Fibroblast of skin of left quadriceps (primary cell): Measurements from ENCODE around the gene PRKCE.
A peak's percentile ranks its signal among the peaks of the same experiment; 100 is the strongest.
"Not testable (repeated sequence)": the region's sequence is repeated elsewhere in the genome, so short reads cannot be mapped to it uniquely, and the experiment has no call there.

ENCODE experiments used
- DNase-seq, 2 experiments: peaks; one replicate each; pipeline ENCODE4 v3.0.0-alpha.2; 2013; ENCODE audit warnings: low read depth in 2 of 2

PRKCE gene

DNA sequence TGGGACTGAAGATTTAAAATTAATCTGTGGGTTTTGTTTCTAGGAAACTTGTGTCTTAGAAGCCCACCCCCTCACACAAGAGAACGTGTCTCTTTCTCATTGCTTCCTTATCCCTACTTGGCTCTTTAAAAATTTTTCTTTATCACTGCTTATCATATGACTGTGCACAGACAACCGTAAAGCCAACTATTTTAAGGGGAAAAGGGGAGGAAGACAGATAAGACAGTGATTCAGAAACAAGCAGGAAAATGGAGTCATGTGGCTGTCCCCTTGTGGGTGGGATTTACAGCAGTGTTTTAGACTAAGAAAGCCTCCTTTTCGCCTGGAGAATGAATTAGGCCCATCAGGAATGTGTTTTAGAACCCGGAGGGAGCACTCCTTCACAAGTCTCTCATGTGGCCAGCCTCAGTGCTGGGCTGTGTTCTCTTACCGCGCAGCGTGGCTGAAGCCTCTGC is 17.6 kb downstream of the PRKCE start:
- no peak for DNase-seq

DNA sequence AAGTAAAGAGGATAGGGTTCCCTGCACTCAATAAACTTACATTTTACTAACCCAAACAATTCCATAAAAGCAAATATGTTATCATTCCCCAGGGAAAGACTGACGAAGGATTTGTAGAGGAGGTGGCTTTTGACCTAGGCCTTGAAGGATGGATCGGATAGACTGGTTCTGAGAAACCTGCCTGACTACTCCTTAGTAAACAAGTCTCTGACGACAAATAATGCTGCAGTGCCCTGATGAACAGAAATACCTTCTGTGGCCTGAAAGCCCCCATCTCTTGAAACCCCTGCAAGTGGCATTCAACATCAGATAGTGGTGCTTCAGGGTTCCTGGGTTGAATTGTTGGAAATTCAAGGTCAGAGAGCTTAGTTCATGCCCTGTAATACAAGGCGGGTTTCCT is 19.2 kb downstream of the PRKCE start:
- no peak for DNase-seq

DNA sequence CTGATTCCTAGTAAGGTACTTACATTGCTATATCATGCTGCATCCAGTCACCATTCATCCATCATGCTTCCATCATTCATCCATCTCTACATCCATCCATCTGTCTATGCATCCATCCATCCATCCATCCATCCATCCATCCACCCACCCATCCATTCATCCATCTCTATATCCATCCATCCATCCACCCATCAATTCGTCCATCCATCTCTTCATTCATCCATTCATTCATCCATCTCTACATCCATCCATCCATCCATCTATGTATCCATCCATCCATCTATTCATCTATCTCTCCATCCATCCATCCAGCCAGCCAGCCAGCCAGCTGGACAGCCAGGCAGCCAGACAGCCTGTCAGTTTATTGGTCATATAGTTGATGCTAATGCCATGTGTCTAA is 20.7 kb downstream of the PRKCE start:
- DNase-seq, result no peak

DNA sequence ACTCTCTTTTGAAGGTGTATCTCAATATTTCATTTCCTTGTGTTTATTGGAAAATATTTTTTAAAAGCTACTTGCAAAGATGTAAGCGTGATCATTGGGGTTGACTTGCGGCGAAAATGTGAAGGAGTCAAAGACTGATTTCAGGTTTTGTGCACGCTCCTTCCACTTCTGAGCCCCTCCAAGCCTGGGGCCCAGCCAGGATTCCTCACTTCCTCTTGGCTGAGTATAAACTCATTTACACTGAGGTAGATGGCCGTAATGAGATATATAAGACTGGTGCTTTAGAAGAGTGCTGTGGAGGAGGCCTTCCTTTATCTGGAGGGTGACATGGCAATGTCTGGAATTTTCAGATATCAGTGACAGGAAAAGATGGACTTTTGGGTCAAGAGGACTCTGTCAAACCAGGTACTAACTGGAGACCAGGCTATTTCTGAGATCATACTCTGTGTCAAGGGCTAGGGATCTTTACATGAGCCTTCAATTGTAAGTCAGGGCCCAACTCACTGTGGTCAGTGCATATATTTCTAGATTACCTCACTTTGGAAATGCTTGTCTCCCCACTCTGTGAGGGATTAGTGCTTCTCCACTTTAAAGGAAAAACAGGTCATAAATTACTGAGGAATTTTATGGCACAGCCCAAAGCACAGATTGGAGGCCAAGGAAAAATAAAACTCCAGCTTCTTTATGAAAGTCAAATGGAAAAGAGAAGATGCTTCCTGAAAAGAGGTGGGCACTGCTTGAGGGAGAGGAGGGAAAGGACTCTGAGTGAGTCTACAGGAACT is 22.8 kb downstream of the PRKCE start:
- DNase-seq, result peak in 1 of 2 experiments; percentile 44

DNA sequence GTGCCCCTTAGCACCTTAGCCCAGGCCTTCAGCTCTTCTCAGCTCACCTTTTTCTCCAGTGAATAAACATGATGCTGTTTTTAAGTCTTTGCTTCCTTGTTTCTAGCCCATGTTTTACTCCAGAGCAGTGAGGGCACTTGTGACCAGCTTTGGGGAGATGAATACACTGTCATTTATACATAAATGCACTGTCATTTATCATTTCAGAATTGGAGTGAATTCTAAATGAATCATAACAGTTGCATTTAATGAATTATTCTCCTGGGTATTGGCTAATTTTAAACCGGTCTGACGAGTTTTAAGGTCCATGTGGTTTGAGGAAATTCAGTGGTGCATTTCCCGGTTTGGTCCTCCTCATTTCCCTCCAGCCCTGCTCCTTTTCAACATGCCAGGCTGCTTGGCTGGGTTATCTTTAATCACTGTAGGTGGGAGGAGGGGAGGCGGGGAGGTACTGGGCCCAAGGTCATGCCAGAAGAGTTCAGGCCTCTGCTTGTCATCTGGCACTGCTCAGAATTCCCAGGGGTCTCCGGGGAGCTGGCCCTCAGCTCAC is 23.9 kb downstream of the PRKCE start:
- DNase-seq, result no peak

DNA sequence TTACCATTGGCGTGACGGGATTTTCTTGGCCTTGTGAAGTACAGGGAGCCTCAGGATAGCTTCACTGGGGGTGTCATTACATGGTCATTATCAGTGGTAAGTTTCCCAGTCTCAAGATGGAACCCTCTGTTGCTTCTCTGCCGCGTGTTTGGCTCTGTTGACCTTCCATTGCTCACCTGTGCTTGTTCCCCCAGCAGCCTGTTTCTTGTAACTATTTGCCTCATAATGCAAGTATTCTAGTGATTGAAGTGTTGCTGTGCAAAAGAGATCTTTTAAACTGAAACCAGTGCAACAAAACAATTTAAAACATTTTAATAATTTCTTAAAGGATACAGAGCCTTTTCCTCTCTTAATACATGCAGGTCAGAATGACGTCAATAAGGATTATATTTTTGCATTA is 24.6 kb downstream of the PRKCE start:
- no peak for DNase-seq

DNA sequence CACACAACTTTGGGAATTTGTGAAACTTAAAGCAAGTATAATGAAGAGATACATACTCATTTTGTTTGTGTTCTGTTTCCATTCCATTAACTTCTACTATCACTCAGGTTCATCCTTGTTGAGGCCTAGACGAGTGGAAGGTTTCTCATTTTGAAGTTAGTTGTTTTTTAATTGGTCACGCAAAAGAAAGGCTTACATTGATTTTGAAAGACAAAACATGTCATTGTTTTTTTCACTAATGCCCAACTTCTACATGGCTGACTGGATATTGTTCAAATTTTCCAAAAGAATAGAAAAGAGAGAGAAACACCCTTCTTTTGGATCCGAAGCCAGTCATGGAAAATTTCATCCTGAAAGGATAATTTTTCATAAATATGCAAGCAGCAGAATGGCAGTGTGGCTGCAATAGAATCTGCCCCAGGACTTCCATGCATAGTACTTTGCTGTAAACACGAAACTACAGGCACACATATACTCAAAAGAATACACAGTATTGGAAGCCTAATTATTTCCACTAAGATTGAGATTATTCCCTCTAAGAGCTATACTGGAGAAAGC is 27.4 kb downstream of the PRKCE start:
- no peak for DNase-seq

DNA sequence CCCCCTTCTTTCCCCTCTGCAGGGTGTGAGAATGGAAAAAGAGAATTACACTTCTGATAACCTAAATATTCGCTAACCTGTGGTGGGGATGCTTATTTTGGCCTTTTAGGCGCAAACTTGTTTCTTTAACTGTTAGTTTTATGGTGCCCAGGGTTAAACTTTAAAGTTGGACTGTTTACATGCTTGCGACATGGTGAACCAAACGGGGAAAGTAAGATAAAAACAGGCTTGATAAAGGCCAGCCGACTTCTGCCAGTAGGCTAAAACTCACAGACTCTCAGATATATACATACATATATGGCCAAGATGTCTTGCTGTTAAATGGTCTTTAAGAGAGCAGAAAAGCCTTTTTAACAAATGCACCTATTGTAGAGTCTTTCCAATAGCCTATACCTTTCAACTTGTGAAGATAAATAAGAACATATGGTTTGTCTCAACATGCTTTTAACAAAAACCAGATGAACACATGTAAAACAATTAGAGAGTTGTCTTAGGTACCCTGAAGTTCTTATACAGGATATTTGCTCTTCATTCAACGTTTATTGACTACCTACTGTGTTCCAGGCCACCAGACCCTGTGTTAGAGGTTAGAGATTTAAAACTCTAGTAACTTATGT is 29.0 kb downstream of the PRKCE start:
- no peak for DNase-seq

DNA sequence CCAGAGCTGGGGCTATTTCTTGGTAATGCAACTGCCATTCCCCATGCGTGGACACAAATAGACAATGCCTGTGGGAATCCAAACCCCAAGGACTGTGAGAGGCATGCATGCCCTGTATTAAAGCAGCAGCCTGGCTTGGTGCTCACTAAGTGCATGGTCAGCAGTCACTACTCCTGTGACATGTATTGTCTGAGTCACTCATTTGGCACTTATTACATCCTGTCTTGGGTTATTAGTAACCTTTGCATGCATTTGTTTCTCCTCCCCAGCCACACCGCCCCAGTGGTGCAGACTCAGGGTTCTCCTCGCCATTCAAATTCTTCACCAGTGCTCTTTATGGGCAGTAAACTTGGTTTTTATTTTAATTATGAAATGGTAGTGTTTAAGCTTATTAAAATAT is 30.2 kb downstream of the PRKCE start:
- peak; percentile 29 to 36 for DNase-seq

DNA sequence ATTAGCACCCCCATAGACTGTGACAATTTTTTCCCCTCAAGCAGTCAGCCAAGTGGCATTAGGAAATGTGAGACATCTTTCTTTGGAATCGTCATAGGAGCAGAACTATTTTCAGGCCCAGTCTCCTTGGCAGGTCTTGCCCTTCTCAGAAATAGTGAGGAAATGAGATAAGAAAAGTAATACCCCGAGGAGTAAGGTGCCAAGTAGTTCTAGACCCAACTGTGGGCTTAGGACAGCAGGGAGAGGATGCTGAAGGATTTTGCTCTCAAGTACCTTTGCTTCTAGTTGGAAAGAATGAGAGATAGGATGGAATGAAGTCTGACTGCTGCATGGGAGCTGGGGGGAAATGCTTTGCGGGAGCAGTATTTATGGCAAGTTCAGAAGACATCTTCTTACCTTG is 31.8 kb downstream of the PRKCE start:
- DNase-seq, result no peak

DNA sequence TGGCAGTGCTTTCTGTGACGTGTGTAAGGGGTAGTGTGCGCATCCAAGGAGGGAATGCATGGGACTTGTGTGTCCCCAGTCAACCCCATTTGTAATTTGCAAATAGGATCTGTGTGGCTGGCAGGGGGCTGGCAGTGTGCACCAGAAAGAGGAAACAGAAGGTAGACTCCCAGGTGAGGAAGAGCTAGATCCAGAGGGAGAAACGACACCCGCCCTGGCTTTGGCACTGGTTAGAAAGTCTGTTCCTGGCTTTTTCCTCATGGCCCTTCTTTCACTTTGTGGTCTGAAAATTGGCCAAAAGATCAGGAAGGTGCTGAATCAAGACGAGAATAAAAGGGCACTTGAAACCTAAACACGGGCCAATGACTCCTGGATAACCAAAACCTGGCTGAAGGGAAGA is 33.3 kb downstream of the PRKCE start:
- DNase-seq, result no peak

DNA sequence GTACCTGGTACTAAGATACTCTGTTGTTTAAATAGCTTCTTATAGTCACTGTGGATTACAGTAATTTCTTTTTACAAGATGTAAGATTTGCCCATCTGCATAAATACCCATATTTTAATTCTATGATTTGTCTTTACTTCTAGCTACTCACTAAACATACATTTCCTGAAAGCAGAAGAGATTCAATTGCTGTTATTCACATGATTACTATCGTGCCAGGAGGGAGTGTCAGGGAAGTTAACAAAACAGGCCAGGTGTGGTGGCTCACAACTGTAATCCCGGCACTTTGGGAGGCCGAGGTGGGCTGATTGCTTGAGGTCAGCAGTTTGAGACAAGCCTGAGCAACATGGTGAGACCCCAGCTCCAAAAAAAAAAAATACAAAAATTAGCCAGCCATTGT is 33.8 kb downstream of the PRKCE start:
- no peak for DNase-seq

DNA sequence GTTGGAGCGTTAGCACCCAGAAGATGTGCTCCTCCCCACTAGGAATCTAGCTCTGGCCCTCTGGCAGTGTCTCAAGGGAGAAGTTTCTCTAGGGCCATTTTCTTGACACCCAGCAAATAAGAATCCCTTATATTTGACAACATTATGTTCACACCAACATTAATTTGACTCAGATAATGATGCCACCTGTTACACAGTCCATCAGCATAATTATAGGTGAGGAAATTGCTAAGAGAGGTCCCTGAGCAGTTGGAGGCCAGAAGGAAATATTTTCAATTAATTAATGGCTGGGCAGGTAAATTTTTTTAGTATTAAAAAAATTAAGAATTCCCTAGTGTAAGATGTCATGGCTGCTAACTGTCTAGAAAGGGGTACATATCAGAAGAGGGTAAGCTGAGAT is 36.5 kb downstream of the PRKCE start:
- DNase-seq, result no peak

DNA sequence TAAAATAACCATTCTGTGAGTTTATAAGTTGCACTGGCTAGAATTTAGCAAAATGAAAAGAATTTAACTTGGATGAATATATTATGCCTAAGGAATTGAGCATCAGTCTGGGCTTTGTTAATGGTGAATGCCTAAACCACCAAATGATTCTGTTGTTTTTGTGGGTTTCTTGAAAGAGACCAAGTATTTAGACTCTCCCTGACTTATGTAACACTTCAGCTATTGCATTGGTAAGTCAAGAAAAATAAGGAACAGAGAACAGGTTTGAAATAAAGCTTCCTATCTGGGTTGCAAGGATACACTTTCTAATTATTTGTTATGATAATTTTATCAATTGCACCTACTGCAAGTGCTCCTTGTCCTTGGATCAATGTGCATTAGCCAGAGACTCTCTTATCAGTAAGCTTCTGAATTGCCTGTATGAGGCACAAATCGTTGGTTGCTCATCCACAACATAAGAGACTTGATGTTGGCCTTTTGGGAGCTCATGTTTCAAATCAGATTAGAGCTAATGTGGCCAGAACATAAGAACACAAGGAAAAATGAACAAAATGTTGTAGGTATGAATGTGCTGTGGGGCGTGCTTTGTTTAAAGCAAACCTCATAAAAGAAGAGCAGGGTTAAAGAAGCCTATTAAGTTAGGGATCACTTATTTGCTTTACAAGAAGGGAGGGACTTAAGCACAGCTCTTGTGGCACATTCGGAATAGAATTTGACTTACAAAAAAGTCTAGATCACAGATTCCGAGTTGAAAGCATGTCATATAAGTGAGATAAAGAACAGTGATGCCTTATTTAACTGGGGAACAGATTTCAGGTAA is 37.2 kb downstream of the PRKCE start:
- no peak for DNase-seq

DNA sequence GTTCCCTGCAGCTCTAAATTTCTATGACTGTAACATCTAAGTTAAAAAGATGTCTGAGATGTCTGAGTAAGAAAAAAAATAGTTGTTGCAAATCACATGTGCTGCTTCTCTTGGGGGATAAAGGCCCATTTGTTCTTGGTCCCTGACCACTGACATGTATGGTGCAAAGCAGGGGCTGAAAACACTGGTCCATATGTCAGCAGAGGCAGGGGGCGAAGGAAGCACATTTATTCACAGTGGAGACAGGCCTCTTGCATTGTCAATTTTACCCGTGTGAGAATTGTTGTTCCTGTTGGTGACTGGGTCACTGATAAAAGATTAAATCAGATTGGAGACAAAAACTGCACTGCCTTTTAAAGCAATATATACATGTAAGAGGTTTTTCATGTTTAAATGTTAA is 38.8 kb downstream of the PRKCE start:
- DNase-seq, result no peak

DNA sequence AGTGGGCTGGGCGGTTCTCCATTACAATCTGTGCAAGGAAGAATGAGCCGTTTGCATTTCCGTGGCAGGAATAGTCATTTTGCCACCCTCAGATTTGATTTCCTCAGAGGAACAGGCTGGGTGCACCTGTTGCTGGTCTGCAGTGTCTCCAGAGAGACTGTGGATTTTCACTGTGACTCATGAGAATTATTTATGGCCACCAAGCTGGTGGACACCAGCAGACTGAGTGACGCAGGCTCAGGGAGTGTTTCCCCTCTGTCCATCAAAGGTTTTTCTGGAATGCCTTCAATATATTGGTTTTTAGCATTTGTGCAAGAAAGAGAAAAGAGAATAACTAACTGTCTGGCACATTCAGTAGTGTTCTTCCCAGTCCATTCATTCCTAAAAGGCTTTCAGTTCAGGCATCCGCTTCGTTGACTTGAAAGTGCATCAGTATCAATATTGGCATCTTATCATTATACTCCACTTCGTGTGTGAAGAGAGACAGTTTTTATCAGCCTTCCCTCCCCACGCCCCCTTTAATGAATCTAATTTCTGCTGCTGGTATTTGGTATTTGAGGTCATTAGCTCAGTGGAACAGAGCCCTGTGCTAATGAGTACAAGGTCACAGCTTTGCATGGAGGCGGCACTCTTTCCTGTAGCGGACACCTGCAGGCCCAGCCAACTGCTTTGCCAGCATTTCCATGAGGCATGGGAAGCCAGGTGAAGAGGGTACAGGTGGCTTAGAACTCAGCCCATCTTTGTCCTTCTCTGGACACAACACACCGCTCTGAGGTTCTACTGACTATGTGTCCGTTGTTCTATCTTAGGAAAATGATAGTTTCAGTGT is 39.9 kb downstream of the PRKCE start:
- DNase-seq, result no peak

DNA sequence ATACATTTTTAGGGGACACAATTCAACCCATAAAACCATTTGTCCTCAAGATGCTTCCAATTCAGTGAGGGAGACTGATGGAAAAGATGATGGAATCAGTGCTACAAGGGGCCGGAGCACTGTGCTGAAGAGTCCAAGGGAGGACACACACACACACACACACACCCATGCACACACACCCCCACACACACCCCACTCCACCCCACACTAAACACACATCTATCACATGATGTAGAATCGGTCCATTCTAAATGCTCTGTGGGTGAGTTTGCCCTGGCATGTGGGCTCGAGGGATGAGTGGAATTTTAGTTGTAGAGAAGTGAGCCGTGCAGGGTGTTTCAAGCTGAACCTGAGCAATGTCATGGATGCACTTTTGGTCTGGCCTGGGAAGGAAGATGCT is 41.1 kb downstream of the PRKCE start:
- no peak for DNase-seq

DNA sequence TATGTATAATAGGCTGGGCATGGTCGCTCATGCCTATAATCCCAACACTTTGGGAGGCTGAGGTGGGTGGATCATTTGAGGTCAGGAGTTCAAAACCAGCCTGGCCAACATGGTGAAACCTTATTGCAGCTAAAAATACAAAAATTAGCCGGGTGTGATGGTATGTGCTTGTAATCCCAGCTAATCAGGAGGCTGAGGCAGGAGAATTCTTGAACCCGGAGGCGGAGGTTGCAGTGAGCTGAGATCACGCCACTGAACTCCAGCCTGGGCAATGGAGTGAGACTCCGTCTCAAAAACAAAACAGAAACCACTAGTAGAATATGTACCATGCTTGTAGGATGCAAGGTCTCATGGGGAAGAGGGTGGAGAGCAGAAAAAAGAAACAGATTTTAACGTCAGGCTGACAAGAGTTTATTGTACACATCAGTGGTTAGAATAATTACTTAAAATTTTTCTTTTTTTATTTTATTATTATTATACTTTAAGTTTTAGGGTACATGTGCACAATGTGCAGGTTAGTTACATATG is 44.1 kb downstream of the PRKCE start:
- not testable (repeated sequence) for DNase-seq

DNA sequence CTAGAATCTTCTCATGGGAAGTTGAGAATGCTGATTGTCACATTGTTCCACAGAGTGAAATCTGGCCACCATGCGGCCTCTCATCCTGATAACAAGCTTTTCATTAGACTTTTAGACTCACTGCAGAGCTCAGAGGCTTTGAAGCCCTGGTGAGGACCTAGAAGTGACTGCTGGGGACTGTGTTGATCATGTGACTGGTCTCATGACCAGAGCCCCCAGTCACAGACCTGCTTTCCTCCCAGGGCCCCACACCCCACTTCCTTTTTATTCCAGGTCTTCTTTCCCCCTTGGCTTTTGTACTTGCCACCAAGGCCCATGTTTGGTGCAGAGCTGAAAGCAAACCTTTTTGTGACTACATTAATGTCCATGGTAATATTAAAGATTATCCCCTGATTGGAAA is 45.2 kb downstream of the PRKCE start:
- DNase-seq, result no peak

DNA sequence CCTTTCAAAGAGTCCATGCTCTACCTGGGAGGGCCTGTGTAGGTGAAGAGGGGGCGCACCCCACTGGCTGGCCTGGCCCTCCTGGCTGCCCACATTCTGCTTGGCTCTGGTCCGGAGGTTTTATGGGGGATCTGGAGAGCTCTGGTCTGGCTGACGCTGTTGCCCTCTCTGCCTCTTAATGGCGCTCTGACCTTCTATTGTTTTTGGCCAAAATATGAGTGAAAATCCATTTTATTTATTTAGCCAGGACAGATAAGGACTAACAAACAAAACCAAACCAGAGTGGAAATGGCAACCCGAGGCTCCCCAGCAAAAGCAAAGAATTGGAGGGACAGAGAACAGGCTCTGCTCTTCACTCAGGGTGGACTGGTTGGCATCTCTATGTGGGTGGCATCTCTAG is 45.7 kb downstream of the PRKCE start:
- DNase-seq, result no peak

DNA sequence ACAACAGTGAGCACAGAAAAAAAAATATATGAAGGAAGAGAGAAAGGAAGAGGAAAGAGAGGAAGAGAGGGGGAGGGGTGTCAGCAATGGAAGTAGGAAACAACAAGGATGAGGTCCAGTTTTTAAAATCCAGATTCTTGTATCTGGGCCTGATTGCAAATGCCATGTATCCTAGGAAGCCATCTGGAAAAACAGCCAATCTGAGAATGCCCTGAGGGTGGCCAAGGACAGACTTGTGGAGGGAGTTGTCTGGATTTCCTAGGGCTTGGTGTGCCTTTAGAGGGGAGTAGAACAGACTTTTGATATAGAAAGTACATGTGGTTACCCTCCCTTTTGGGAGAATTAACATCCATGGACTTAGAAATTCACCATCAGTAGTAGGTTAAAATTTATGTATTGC is 47.1 kb downstream of the PRKCE start:
- no peak for DNase-seq
